LNCAP (cell line): ENCODE results near the gene TIGAR.

ENCODE experiments used
- TF ChIP-seq, protein P1 (sequence below): fragments of 450-650 bp; IDR thresholded peaks from 2 replicates; pipeline ENCODE4 v1.5.1; 2017; ENCODE audit warnings: mild to moderate bottlenecking

Gene TIGAR

DNA sequence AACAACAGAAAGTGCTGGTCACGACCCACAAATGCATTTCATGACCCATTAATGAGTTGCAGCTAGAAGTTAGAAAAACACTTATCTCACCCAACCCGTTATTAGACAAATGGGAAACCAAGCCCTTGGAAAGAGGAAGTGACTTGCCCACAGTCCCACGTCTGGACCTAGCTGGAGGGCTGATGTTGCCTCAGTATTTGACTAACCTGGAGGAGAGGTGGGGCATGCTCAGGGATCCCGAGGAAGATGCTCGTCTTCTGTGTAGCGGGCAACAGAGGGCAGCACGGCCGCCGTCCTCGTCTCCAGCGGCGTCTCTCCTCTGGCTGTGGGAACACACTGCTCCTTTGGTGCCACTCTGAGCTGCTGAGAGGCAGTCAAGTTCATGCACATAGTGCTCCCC lies 34.8 kb upstream of the TIGAR start:
- TF ChIP-seq, protein P1, sequence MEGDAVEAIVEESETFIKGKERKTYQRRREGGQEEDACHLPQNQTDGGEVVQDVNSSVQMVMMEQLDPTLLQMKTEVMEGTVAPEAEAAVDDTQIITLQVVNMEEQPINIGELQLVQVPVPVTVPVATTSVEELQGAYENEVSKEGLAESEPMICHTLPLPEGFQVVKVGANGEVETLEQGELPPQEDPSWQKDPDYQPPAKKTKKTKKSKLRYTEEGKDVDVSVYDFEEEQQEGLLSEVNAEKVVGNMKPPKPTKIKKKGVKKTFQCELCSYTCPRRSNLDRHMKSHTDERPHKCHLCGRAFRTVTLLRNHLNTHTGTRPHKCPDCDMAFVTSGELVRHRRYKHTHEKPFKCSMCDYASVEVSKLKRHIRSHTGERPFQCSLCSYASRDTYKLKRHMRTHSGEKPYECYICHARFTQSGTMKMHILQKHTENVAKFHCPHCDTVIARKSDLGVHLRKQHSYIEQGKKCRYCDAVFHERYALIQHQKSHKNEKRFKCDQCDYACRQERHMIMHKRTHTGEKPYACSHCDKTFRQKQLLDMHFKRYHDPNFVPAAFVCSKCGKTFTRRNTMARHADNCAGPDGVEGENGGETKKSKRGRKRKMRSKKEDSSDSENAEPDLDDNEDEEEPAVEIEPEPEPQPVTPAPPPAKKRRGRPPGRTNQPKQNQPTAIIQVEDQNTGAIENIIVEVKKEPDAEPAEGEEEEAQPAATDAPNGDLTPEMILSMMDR = peak; percentile 14; the same call in 1 of the 2 replicates

DNA sequence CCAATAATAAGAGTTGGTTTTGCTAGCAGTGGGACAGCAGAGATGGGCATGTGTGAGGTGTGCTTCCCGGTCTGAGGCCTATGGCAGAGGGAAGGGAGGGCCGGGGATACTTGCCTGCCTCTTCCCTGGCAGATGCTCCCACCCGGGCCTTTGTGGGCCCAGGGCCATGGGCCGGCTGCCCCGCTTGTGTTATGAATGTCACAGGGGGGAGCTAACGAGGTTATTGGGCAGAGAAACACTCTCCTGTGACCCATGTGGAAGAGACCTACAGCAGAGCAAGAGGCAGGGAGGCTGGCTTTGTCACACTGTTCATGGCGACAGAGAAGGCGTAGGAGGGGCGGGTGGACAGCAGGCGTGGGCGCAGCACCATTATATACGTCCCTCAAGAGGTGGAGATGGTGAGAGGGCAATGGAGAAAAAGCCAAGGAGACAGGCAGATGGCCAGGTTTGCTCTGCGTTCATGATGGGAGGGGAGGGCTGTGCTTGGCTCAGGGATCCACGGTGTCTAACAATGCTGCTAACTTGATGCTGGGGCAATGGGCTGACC lies 34.2 kb upstream of the TIGAR start:
- TF ChIP-seq, protein P1 = no peak

DNA sequence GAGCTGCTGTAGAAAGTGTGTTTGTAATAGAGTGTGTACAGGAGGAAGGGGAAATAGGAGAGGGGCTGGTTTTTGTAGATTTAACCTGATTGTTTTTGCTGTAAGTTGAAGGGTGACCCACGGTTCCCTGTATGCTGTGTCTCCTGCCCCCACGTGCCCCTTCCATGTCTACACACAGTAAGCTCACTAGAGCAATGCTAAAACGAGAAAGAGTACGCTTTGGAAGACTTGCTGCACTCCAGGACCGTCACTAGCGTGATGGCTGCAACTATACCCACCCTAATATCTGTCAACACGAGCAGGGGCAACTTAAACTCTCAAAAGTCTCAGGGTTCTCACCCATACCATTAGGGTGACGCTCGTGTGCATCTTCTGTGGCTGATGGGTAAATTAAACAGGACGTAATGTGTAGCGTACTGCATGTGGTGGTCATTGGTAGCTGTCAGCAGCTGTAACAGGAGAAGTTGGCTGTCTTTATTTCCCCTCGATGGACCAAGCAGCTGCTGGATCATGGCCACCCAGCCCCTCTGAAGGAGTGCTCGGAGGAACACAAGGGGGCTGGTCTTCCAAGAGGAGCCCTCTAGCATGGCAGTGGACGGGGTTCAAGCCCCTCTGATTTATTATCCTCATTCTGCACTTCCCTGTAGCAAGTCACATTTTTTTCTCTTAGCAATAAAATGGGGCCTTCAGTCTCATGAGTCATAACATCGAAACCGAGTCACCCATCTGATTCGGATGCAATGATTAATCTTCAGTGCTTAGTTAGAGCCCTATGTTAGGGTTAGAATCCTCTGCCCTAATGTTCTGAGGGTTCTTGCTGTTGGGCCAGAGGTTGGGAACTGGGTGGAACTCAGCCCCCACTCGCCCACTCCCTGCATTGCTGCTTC lies 33.4 kb upstream of the TIGAR start:
- TF ChIP-seq, protein P1 = no peak

DNA sequence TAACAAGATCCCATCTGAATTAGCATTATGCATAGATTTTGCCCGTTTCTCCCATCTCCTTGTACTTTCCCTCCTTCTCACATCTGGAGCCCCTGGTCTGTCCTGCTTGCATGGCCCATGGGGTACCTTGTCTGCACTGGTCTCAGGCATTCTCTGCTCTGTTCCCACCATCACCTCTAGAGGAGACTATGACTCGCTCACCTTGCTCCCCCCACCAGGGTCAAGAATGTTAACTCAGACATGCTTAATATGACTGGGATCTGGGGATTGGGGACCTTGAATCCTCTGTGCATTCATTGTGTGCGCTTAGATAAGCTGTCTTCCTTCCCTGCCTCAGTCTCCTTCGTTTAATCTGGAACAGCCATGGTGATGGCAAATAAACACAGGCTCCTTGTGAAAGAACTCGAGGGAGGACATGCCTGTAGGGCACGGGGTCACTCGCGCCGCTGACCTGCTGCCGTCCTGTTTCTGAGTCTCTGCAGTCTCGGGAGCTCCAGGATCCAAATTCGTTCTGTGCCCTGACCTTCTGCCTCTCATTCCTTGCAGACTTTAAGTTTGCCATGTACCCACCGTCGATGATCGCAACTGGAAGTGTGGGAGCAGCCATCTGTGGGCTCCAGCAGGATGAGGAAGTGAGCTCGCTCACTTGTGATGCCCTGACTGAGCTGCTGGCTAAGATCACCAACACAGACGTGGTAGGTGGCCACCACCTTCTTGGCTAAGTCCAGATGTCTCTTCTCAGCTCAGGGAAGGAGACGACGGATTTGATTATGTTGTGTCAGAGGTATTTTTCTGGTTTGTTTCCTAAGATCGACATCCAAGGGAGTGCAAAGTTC lies 32.5 kb upstream of the TIGAR start:
- TF ChIP-seq, protein P1 = no peak

DNA sequence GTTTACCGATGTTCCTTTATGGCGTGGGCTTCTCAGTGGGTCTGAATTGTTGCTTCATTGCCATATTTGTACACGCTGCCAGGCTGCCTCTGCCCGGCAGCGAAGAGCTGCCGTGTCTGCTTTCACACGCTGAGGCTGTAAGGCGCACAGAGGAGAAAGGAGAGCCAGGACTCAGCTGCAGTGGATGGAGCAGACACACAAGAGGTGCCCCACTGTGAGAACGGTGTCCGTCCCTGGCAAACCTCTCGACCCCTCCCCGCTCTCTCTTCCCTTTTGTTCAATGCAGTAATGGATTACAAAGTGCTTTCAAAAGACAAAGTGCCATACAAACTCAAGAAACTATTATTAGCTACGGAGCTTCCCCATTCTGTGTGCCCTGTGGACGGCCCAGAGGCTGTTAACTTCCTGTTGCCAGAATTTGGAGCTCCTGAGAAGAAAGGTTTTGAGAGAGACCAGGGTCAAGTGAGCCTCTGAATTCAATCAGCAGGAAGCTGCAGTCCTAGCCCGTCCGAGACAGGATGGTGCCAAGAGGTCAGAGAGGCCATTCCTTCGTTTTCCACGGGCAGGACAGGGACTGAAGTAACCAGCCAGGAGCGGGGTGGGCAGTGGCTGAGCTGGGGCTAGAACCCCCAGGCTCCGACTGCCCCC lies 31.7 kb upstream of the TIGAR start:
- TF ChIP-seq, protein P1 = no peak

DNA sequence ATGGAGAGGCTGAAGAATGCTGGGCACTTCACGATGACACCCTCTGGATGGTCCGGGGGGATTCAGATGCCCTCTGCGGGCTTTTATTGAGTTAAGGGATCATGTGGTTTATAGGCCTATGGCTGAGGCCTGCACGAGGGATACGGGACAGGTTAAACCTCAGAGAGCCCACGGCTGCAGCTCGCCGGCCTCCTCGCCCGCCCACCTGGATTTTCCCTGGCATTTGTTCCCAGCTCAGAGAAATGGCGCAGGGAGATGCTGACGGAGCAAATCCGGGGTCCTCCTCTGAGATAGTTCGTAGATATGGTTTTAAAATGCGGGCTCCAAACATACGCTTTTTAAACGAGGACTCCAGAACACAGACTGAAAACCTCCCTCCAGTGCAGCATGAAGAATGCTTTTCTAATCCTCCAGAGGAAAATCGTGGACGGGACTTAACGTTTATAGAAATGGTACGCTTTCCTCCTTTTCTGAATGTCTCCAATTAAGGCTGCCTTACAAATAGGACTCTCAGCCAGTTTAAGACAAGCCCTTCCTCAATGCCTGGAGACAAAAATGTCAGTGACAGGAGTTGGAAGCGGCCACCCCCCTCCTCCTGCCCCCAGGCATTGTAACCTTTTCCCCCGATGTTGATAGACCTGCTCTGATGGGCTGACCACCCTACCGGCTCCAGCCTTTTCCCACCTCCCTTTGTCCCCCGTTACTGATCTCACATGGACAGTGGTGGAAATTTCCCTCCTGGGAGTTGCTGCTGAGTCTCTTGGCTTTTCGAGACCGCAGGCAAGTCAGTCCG lies 30.8 kb upstream of the TIGAR start:
- TF ChIP-seq, protein P1 = no peak
